Activated CD8-positive, alpha-beta memory T cell treated with anti-CD3 and anti-CD28 coated beads, Interleukin-2, amount 50 U/mL, for 24 hours (primary cell): ENCODE data around the gene ZNF487.

ENCODE experiments used
- DNase-seq: peaks from one replicate; pipeline ENCODE4 v3.0.0-alpha.2; 2020; ENCODE audit errors: extremely low read depth

The ZNF487 gene

DNA sequence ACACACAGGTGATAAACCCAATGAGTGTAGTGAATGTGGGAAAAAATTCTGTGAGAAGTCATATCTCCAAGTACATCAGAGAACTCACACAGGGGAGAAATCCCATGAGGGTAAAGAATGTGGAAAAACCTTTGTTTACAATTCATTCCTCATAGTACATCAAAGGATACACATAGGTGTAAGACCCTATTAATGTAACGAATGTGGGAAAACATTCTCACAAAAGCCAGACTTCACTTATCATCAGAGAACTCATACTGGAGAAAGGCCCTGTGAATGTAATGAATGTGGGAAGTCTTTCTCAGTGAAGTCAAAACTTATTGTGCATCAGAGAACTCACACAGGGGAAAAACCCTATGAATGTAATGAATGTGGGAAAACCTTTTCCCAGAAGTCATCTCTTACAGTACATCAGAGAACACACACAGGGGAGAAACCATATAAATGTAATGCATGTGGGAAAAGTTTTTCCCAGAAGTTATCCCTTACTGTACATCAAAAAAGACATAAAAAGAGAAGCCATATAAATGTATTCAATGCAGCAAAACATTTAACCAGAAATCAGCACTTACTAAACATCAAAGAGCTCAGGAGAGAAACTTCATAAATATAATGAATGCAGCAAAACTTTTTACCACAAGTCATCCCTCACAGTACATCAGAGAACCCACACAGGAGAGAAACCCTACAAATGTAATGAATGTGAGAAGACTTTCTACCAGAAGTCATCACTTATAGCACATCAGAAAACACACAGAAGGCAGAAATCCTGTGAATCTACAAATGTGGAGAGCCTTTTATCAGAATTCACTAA lies 87.7 kb downstream of the ZNF487 start:
- no peak for DNase-seq
